Suprapubic skin (tissue), 4 donors: ENCODE results near the gene TRIM29. TPM values are rescaled to one million over a fixed set of nuclear protein-coding genes. Genes with fewer than 3 reads are reported as not detected.

Source experiments
- DNase-seq, 2 donors: peaks; one replicate each; pipeline ENCODE4 v3.0.0-alpha.2; 2019; ENCODE audit warnings: low spot score in 2 of 2
- H3K27ac ChIP-seq: fragments of 200-600 bp; sonication (generic); one replicate; pipeline ENCODE4 v1.5.1; 2019
- H3K27me3 ChIP-seq: fragments of 200-600 bp; sonication (generic); one replicate; pipeline ENCODE4 v1.5.1; 2019
- H3K36me3 ChIP-seq: fragments of 200-600 bp; sonication (generic); one replicate; pipeline ENCODE4 v1.5.1; 2019
- H3K4me1 ChIP-seq: fragments of 200-600 bp; sonication (generic); one replicate; pipeline ENCODE4 v1.5.1; 2019
- H3K4me3 ChIP-seq: fragments of 200-600 bp; sonication (generic); one replicate; pipeline ENCODE4 v1.5.1; 2019; ENCODE audit warnings: mild to moderate bottlenecking
- H3K9me3 ChIP-seq: fragments of 200-600 bp; sonication (generic); one replicate; pipeline ENCODE4 v1.5.1; 2019
- EP300 ChIP-seq: sonication (generic); formaldehyde crosslinking; IDR thresholded peaks from one replicate; pipeline ENCODE4 v1.6.1; 2017; ENCODE audit warnings: antibody characterized with exemption
- POLR2A ChIP-seq, 2 donors: fragments of 450-650 bp; IDR thresholded peaks; one replicate each; pipeline ENCODE4 v1.6.1; 2017; ENCODE audit warnings: antibody characterized with exemption in 2 of 2, mild to moderate bottlenecking in 2 of 2, moderate library complexity in 2 of 2
- POLR2AphosphoS5 ChIP-seq, 3 donors: sonication (generic); formaldehyde crosslinking; IDR thresholded peaks; one replicate each; pipeline ENCODE4 v1.6.1; 2017; ENCODE audit warnings: antibody characterized with exemption in 3 of 3
- WGBS: methylation state at CpG from one replicate; pipeline ENCODE4 v1.1.5; 2018; 5-methylcytosine and 5-hydroxymethylcytosine counted together
- total RNA-seq, 4 donors: library from RNA; depleted of rRNA; stranded (reverse); fragments of >200 nt; gene quantifications; one replicate each; pipeline ENCODE4 v1.1.0, GENCODE V29; 2016
- TF ChIP-seq, protein P1 (sequence below), 2 donors: fragments of 200-600 bp in 1 of 2; fragments of 450-650 bp in 1 of 2; sonication (generic) in 1 of 2; IDR thresholded peaks; one replicate each; pipeline ENCODE4 v1.5.1; 2016 to 2019; ENCODE audit warnings: antibody characterized with exemption in 2 of 2, mild to moderate bottlenecking in 1 of 2, moderate library complexity in 1 of 2

TRIM29 gene
- total RNA-seq, 4 donors from 2014 or later, result 1,248 to 1,527 (median 1,455) TPM

DNA sequence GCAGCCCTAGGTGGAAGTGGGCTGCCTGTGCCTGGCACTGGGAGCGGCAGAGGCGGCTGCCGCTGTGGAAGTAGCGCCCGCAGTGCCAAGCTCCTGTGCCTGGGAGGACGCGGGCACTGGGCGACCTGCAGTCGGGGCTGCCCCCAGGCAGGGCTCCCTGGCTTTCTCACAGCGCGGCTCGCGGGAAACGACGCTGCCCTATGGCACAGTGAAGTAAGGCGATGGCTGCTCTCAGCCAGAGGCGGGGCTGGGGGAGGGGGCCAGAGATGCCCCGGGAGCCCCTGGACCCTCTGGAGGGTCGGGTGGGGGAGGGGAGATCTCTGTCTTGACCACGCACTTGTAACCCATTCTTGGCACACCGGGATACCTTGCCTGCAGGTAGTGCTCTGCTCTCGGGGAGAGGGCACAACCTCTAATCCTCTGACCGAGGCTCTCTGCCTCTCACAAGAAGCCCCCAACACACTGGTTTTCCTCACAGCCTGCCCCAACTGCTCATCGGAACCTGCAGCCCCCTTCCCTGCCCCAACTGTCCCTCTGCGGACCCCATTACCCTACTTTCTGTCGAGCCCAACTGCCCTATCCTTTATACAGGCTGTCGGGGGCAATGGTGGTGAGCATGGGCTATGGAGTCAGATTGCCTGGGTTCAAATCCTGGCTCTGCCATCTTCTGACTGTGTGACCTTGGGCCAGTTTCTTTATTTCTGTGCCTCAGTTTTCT is 32.2 kb upstream of the TRIM29 start:
- peak in 1 of 2 donors; percentile 48 for DNase-seq

DNA sequence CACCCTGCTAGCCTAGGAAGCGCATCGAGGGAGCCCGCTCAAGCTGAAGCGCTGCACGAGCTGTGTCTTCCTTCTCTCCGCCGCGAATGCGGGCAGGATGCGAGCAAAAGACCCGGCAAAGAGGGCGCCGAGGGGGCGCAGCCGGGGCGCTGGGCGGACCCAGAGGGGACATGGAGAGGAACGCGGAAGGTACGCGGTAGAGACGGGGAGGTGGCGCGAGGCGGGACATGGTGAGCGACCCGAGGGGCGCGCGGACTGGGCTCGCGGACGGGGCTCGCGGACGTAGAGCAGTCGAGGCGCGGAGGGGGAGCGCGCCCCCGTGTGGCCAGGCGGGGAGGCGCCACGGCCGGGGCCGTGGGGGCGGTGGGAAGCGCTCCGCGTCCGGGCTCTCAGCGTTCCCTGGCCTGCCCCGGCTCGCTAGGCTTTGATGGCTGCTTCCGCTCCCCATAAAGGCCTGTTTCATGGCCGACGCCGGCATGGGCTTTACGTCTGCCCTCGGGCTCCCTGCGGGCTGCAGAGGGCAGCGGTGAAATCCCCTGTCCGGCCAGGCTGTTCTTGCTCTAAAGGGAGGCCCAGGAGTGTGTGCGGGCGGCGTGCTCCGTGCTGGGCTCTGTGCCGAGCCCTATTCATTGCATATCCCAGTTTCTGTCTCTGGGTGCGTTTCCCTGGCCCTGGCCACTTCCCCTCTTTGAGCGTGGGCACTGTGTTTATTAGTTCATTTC is 31.2 kb upstream of the TRIM29 start:
- H3K4me1 ChIP-seq, result peaks cover 29% of the 10 kb centered on the region
- TF ChIP-seq, protein P1, sequence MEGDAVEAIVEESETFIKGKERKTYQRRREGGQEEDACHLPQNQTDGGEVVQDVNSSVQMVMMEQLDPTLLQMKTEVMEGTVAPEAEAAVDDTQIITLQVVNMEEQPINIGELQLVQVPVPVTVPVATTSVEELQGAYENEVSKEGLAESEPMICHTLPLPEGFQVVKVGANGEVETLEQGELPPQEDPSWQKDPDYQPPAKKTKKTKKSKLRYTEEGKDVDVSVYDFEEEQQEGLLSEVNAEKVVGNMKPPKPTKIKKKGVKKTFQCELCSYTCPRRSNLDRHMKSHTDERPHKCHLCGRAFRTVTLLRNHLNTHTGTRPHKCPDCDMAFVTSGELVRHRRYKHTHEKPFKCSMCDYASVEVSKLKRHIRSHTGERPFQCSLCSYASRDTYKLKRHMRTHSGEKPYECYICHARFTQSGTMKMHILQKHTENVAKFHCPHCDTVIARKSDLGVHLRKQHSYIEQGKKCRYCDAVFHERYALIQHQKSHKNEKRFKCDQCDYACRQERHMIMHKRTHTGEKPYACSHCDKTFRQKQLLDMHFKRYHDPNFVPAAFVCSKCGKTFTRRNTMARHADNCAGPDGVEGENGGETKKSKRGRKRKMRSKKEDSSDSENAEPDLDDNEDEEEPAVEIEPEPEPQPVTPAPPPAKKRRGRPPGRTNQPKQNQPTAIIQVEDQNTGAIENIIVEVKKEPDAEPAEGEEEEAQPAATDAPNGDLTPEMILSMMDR (IDR thresholded peaks at IDR 0.05), result peak; percentile 64 to 99
- no peak for TF ChIP-seq POLR2A (IDR thresholded peaks at IDR 0.05)
- peak in 1 of 2 donors; percentile 81 for DNase-seq
- WGBS, result 2% methylated on average over 11 of the region's 71 CpGs
- peak overlapping the region; percentile 39 for H3K27ac ChIP-seq
- peak overlapping the region; percentile 52 for H3K4me3 ChIP-seq
- no peaks in the 10 kb centered on the region for H3K36me3 ChIP-seq
- H3K9me3 ChIP-seq, result no peaks in the 10 kb centered on the region
- no peaks in the 10 kb centered on the region for H3K27me3 ChIP-seq

More for the DNA sequence above, 32.2 kb upstream of the TRIM29 start:
- TF ChIP-seq POLR2A (IDR thresholded peaks at IDR 0.05), result no peak
- TF ChIP-seq POLR2AphosphoS5 (IDR thresholded peaks at IDR 0.05), result no peak
- TF ChIP-seq, protein P1 (IDR thresholded peaks at IDR 0.05), result no peak
- no peak for TF ChIP-seq EP300
- no peaks in the 10 kb centered on the region for H3K9me3 ChIP-seq
- H3K27ac ChIP-seq, result no peak overlapping the region
- H3K4me3 ChIP-seq, result peak overlapping the region; percentile 52
- H3K27me3 ChIP-seq, result no peaks in the 10 kb centered on the region
- no peaks in the 10 kb centered on the region for H3K36me3 ChIP-seq
- H3K4me1 ChIP-seq, result peaks cover 29% of the 10 kb centered on the region
- WGBS, result 92% methylated on average over 6 of the region's 27 CpGs

DNA sequence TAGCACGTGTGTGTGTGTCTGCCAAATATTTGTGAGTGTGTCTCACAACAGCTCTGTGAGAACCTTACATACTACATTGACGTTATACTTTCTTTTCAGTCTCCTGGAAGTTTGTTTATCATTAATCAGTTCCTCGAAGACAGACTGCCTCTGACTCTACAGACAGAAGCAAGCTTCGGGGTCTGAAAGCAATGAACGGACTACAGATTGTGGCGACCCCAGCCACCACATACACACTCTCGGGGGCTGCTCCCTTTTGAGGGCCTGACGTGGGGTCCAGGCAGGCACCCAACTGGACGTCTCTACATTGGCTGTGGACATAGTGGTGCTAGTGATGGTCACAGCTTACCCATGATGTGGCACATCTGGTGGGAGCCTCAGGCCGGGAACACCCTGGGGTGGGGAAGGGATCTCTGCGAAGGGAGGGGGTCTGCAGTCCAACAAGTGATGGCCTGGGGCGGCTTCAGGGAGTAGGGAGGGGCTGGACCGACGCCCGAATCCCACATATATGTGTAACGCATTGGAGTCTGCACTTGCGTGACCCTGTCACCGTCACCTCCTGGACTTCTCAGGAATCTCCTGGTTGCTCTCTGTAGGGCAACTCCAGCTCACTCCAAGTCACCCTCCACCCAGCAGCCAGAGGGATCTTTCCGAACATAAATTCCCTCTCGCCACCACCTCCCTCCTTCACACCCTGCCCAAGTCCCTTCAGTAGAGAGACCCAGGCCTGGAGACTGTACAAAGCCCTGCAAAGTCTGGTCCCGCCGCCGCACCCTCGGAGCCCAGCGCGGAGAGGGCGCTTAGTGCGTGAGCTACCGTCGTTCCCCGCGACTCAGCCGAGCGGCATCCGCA is 30.4 kb upstream of the TRIM29 start:
- Histone ChIP-seq H3K9me3 (no peaks in the 10 kb centered on the region), H3K27me3 (no peaks in the 10 kb centered on the region), H3K4me1 (peaks cover 29% of the 10 kb centered on the region), H3K27ac (peak overlapping the region; percentile 39), H3K4me3 (peak overlapping the region; percentile 52), H3K36me3 (no peaks in the 10 kb centered on the region)
- WGBS, result 29% methylated on average over 32 of the region's 35 CpGs
- TF ChIP-seq POLR2AphosphoS5 (IDR thresholded peaks at IDR 0.05) (no peak), POLR2A (IDR thresholded peaks at IDR 0.05) (no peak), EP300 (no peak)
- TF ChIP-seq, protein P1 (IDR thresholded peaks at IDR 0.05), result no peak
- no peak for DNase-seq

DNA sequence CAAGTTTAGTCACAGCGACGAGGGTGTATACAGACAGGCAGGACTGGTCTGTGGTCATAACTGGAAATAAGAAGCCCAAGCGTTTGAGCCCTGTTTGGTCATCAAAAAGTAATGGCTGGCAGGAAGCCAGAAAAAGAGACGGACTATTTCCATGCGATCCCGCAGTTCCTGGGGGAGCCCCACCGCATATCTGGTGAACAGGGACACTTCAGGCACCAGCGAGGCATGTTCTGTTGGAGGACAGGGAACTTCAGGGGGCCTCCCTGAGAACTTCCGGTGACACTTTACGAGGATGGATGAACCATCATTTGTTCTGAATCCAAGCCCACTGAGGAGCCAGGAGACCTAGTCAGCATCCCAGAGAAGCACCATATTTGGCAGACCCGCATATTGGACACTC is 29.7 kb upstream of the TRIM29 start:
- TF ChIP-seq EP300, result no peak
- no peak for TF ChIP-seq POLR2AphosphoS5 (IDR thresholded peaks at IDR 0.05)
- TF ChIP-seq POLR2A (IDR thresholded peaks at IDR 0.05), result no peak
- TF ChIP-seq, protein P1 (IDR thresholded peaks at IDR 0.05), result no peak
- no peaks in the 10 kb centered on the region for H3K36me3 ChIP-seq
- no peaks in the 10 kb centered on the region for H3K9me3 ChIP-seq
- peaks cover 28% of the 10 kb centered on the region for H3K4me1 ChIP-seq
- 83% methylated on average over 11 of the region's 11 CpGs for WGBS
- no peak for DNase-seq
- H3K27me3 ChIP-seq, result no peaks in the 10 kb centered on the region
- H3K27ac ChIP-seq, result no peak overlapping the region
- no peak overlapping the region for H3K4me3 ChIP-seq
